COLO668 (cell line): ENCODE results near the gene AKAP1.
A peak's percentile ranks its signal among the peaks of the same experiment; 100 is the strongest.

Experiments used
- DNase-seq: peaks from one replicate; lab custom pipeline; 2025; ENCODE audit not compliant: unreplicated experiment; lab: John Stamatoyannopoulos, UW

Gene AKAP1

DNA sequence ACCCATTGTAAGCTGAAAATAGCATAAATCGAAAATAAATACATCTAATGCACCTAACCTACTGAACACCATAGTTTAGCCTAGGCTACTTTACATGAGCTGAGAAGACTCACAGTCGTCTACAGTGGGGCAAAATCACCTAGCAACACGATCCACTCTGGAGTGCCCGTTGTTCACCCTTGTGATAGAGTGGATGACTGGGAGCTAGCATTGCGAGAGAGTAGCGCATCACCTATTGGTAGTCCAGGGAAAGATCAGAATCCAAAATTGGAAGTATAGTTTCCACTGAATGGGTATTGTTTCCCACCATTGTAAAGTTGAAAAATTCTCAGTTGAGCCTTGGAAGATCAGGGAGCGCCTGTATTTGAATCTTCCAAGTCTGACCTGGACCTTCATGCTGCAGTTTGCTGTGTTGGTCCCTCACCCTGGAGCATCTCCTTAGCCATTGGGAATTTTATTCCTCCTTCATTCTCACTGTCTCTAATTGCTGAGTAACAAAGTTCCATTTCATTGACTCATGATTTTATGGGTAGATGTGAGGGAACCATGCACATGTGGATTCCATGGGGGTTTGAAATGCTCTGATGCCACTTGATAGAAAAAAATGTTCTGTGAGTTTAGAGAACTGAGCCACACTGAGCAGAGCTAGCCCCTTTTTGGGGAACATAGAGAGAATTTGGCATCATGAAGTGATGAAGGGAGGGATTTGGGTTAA is 19.6 kb downstream of the AKAP1 start:
- DNase-seq = no peak

- no peak for DNase-seq
These were observed 20.5 kb downstream of the AKAP1 start for GRCh38 chr17:57105591-57105990.

DNA sequence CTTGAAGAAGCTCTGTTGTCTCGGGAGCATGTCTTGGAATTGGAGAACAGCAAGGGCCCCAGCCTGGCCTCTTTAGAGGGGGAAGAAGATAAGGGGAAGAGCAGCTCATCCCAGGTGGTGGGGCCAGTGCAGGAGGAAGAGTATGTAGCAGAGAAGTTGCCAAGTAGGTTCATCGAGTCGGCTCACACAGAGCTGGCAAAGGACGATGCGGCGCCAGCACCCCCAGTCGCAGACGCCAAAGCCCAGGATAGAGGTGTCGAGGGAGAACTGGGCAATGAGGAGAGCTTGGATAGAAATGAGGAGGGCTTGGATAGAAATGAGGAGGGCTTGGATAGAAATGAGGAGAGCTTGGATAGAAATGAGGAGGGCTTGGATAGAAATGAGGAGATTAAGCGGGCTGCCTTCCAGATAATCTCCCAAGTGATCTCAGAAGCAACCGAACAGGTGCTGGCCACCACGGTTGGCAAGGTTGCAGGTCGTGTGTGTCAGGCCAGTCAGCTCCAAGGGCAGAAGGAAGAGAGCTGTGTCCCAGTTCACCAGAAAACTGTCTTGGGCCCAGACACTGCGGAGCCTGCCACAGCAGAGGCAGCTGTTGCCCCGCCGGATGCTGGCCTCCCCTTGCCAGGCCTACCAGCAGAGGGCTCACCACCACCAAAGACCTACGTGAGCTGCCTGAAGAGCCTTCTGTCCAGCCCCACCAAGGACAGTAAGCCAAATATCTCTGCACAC is 21.2 kb downstream of the AKAP1 start:
- peak; percentile 3 for DNase-seq

DNA sequence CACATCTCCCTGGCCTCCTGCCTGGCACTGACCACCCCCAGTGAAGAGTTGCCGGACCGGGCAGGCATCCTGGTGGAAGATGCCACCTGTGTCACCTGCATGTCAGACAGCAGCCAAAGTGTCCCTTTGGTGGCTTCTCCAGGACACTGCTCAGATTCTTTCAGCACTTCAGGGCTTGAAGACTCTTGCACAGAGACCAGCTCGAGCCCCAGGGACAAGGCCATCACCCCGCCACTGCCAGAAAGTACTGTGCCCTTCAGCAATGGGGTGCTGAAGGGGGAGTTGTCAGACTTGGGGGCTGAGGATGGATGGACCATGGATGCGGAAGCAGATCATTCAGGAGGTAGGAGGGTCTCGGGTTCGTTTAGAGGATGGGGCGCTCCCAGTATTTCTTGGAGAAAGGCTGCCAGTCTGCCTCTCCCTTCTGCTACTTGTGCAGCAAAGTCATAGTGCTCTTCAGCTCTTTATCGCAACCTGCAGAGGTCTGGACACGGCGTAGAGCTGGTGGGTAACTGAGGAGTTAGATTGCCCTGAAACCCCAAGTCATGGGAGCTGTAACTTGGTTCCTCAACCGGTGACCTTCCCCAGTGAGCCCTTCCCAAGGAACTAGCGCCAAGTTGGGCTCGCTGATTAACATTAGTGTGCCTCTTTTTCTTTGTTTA is 21.9 kb downstream of the AKAP1 start:
- no peak for DNase-seq

DNA sequence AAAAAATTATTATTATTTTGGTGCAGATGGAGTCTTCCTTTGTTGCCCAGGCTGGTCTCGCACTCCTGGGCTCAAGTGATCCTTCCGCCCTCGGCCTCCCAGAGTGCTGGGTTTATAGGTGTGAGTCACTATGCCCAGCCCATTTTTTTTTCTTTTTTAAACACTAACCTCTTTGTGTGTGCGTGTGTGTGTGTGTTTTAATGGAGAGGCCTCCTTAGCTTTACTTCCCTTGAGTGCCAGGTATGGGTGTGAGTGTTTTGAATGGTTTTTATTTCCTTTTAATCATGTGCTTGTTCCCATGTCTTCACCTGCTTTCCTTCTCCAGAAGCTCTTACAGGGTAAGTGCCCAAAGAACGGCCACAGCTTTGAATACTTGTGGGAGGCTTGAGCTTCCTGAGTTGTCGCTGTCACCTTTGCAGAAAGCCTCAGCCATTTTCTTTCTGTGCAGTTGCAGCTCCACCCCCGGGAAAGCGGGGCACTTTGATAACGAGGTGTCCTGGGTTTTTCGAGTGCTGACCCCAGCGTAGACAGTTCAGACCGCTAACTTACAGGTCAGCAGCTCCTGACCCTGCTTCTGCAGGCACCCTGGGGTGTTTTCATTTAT is 22.6 kb downstream of the AKAP1 start:
- peak; percentile 15 for DNase-seq

DNA sequence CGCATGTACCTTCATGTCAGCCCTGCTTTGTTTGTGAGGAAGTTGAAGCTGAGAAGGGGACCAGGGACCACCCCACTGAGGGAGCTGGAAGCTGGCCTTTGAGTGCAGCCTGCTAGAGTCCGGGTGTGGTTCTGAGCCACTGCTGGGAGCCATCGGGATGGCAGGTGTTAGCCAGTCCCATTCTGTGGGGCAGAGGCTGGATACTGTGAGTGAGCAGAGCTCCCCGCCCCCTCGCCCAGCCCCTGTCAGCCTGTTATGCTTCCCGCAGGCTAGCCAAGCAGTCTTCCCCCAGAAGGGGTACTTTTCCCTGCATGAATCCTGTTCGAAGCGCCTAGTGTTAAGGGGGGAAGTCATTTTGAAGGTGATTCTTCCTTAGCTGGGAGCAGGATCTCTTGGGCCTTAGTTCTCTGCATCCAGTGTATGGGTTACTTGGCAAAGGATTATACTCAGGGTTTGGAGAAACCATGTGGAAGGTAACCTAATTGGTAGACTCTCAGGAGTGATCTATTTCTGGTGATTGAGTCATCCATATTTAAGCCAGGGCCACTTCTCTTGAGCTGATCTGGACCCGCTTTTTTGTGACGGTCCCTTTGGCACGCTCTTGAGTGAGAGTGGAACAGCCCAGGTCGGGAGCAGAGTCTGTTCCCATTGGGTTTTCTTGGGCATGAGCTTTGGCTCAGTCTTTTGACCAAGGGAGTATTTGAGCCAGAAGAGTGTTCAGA is 23.8 kb downstream of the AKAP1 start:
- DNase-seq = no peak

GRCh38 chr17:57109393-57110151 is 24.5 kb downstream of the AKAP1 start:
- DNase-seq = no peak

DNA sequence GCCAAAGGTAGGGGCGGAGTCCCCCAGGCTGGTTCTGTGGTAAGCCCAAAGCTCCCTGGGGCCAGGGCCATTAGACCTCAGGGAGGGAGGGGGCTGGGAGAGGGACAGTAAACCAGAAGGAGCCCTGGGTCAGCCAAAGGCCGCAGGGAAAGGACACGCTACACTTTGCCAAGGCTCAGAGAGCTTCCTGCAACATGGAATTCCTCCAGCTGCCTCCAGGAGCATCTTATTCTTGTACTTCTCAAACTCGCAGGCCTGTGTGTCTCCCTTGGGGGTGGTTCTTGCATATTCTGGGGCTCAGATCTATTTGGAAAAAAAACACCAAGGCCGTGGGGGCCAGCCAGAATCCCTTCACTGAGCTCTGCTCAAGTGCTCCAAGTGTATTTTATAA is 25.1 kb downstream of the AKAP1 start:
- no peak for DNase-seq

DNA sequence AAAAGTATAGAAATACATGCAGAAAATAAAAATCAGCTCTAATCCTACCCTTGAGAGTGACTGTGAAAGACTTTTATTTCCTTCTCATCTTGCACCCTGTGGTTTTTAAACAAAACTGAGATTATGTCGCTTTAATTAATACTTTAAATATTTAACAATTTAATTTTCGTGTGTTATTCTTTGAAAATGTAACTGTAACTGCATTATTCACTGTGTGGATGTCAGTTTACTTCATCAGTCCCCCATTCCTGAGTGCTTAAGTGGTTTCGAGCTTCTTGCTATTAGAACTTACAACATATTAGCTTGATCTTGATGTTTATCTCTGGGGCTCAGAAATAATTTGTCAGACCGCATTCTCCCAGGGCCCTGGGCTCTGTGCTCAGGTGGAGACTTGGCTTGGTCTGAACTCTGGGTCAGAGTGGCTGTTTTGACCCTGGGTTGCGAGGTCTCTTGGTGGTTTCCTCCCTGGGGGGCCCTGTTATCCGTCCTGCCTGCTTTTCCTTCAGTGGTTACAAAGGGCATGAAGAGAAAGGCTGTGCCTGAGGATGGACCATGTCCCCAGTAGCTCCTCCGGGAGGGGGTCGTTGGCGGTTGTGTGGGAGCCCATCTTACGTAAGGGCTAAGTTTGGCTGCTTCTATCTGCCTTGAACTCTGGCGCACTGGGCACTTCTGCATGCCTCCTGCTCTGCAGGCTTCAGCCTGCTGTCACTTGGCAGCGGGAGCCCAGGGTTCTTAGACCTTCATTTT is 25.7 kb downstream of the AKAP1 start:
- no peak for DNase-seq

GRCh38 chr17:57111386-57111785 is 26.3 kb downstream of the AKAP1 start:
- no peak for DNase-seq

DNA sequence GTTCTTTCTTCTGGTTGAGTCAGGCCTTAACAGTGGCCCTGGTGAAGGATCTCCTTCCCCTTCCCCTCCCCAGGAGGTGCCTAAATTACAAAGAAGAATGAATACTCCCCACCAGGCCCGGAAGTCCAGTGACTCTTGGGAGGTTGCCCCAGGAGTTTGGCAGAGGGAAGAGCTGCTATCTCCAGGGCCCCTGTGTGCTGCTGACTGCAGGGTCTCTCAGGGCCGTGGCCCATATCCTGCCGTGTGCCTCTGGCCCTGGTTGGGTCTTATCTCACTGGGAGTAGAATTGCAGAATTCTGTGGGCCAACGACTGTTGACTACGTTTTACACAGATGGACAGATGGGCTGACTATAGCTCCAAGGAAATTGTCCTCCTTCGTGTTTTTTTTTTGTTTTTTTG is 28.0 kb downstream of the AKAP1 start:
- no peak for DNase-seq

DNA sequence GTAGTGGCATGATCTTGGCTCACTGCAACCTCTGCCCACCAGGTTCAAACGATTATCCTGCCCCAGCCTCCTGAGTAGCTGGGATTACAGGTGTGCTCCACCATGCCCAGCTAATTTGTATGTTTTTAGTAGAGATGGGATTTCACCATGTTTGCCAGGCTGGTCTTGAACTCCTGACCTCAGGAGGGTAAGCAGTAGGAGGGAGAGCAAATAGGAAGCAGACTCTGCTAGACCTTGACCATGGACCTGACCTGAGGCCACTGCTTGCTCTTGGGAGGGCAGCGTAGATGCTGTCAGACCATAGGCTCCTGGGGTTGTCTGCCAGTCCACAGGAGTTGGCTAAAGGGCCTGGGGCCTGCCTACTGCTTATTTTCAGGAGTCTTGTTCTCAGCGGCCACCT is 28.6 kb downstream of the AKAP1 start:
- DNase-seq = no peak

GRCh38 chr17:57114085-57114673 is 29.1 kb downstream of the AKAP1 start:
- peak; percentile 22 for DNase-seq

DNA sequence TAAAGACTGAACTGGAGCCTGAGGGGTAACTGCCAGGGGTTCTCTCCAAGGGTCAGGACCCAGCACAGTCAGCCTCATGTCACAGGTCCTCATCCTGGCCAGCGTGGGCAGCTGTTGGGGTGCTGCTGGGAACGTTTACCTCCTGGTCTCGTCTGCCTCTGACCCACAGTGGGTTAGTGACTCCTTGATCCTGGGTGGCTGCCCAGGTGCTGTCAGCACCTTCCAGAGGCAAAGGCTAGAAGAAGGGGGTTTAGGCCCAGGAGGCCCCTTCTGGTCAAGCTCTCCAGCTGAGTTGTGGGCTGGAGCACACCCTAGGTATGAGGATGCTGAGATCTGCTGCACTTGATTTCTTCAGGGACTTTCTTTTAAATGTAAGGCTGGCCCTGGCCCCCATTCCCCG is 30.3 kb downstream of the AKAP1 start:
- DNase-seq = no peak

DNA sequence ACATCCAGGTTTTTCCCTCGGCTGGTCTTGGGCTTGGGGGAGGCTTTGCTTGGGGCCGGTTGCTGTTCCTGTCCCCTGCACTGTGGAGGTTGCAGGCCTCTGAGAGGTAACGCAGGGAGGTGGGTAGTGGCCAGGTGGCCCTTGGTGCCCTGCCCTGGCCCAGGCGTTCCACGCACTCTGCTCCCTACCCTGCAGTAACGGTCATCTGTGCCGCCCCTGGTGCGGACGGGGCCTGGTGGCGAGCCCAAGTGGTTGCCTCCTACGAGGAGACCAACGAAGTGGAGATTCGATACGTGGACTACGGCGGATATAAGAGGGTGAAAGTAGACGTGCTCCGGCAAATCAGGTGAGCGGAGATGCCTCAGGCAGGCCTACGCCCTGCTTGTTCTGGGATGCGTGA is 30.9 kb downstream of the AKAP1 start:
- DNase-seq = no peak

GRCh38 chr17:57117798-57118197 is 32.8 kb downstream of the AKAP1 start:
- no peak for DNase-seq

GRCh38 chr17:57120814-57121213 is 35.8 kb downstream of the AKAP1 start:
- no peak for DNase-seq

GRCh38 chr17:57121308-57122042 is 36.4 kb downstream of the AKAP1 start:
- peak; percentile 3 for DNase-seq

GRCh38 chr17:57124053-57124452 is 39.0 kb downstream of the AKAP1 start:
- DNase-seq = no peak
